ENCODE results near the gene UCHL3.

DNA sequence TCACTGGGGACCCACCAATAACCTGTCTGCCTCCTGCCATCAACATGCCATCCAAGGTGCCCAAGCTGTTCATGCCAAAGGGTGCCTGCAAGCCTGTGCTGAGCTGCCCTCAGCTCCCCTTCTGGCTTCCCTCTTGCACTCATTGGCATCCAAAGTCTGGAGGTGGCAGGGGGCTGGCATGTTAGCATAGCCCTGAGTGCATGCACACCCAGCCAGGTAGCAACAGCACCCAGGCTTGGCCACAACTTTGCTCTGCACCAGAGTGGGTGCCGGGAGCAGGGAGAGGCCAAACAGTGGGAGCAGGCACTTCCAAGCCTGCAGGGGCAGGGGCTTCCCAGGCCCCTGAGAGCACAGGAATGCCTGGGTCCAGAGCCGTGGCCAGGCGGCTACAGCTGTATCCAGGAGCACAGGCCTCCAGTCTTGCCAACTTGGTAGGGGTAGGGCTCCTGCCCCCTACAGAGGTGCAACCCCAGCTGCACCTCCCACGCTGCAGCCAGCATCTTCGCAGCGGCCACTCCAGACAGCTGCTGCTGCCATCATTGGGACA is 41.5 kb upstream of the UCHL3 start:
- TF ChIP-seq RCOR1 (conservative IDR thresholded peaks at IDR 0.05; ENCODE audit: low read depth, low read length) (no peak), HCFC1 (IDR thresholded peaks at IDR 0.05; ENCODE audit: low read length) (no peak), SMC3 (IDR thresholded peaks at IDR 0.05; ENCODE audit: borderline replicate concordance, low read length) (no peak), RAD21 (IDR thresholded peaks at IDR 0.05; ENCODE audit: insufficient read depth, low read depth, low read length) (no peak), TCF7 (IDR thresholded peaks at IDR 0.05; ENCODE audit: borderline replicate concordance) (no peak), JUNB (IDR thresholded peaks at IDR 0.05) (no peak), ZBTB40 (IDR thresholded peaks at IDR 0.05; ENCODE audit: borderline replicate concordance) (no peak), RFX5 (IDR thresholded peaks at IDR 0.05; ENCODE audit: low read depth, low read length) (no peak), BHLHE40 (IDR thresholded peaks at IDR 0.05; ENCODE audit: borderline replicate concordance in 1 of 2, low read depth in 2 of 2, low read length in 1 of 2) (no peak), YY1 (IDR thresholded peaks at IDR 0.05; ENCODE audit: low read depth, low read length) (no peak), MAX (IDR thresholded peaks at IDR 0.05; ENCODE audit: low read depth, low read length) (no peak), POLR2AphosphoS2 (IDR thresholded peaks at IDR 0.05; ENCODE audit: low read depth, low read length) (no peak)
- TF ChIP-seq, protein P1, sequence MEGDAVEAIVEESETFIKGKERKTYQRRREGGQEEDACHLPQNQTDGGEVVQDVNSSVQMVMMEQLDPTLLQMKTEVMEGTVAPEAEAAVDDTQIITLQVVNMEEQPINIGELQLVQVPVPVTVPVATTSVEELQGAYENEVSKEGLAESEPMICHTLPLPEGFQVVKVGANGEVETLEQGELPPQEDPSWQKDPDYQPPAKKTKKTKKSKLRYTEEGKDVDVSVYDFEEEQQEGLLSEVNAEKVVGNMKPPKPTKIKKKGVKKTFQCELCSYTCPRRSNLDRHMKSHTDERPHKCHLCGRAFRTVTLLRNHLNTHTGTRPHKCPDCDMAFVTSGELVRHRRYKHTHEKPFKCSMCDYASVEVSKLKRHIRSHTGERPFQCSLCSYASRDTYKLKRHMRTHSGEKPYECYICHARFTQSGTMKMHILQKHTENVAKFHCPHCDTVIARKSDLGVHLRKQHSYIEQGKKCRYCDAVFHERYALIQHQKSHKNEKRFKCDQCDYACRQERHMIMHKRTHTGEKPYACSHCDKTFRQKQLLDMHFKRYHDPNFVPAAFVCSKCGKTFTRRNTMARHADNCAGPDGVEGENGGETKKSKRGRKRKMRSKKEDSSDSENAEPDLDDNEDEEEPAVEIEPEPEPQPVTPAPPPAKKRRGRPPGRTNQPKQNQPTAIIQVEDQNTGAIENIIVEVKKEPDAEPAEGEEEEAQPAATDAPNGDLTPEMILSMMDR (IDR thresholded peaks at IDR 0.05 in 2 of 3, conservative IDR thresholded peaks at IDR 0.05 in 1 of 3; ENCODE audit: control insufficient read depth in 2 of 3, extremely low read depth in 1 of 3, insufficient read depth in 1 of 3, low read depth in 3 of 3, low read length in 3 of 3), result no peak
